ENCODE data around the gene PCYT2.

The PCYT2 gene

DNA sequence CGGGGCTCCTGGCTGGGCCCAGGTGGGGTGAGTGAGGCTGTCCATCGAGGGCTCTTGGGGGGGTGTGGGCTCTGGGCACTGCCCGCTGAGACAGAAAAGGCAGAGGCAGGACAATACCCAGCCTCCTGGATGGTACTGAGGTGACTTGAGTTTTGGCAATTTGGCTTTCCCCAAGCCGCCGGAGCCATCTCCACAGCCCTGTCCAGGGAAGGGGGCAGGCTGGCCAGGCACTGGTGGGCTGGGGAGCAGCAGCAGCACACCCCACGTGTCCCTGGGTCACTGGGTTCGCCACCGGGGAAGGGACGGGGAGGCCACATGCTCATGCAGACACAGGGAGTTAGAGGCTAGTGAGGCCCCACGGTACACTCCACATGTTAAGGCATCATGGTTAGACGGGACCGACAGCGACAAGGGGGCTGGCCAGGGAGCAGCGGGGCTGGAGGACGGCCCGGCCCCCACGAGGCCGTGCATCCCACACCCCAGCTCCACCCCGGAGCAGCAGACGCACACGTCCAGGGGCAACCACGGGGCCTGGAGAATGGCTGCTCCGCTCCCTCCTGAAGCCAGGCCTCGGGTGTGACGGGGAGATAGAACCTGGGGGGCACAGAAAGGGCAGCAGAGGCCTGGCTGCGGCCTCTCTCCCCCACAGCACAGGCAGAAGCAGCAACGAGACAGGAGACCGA is 43.1 kb downstream of the PCYT2 start (continued):
- no peak; the same call in 1 of the 2 replicates for TF ChIP-seq ZEB2 (tag by site-specific recombination; IDR thresholded peaks at IDR 0.05)
- TF ChIP-seq ZBTB7A (tag by site-specific recombination; IDR thresholded peaks at IDR 0.05; ENCODE audit: low read depth): no peak; the same call in 1 of the 2 replicates
- TF ChIP-seq ZNF335 (tag by site-specific recombination; conservative IDR thresholded peaks at IDR 0.05): 0 out of 2 replicates have a peak, but pooled peaks have one; percentile 10
- TF ChIP-seq YY1 (tag by site-specific recombination; IDR thresholded peaks at IDR 0.05): 0 out of 2 replicates have a peak, but pooled peaks have one; percentile 15
- no peak; the same call in 1 of the 2 replicates for TF ChIP-seq ZNF610 (tag by site-specific recombination; IDR thresholded peaks at IDR 0.05; ENCODE audit: borderline replicate concordance)
- no peak for TF ChIP-seq CTCF (tag by site-specific recombination; IDR thresholded peaks at IDR 0.05)
- TF ChIP-seq ZNF549 (tag by site-specific recombination; IDR thresholded peaks at IDR 0.05): no peak
- TF ChIP-seq ZNF426 (tag by site-specific recombination; IDR thresholded peaks at IDR 0.05): no peak
- TF ChIP-seq ZNF239 (tag by site-specific recombination; IDR thresholded peaks at IDR 0.05): 0 out of 2 replicates have a peak, but pooled peaks have one; percentile 39
- no peak for TF ChIP-seq ZNF184 (tag by site-specific recombination; IDR thresholded peaks at IDR 0.05)
- TF ChIP-seq ZNF639 (tag by site-specific recombination; IDR thresholded peaks at IDR 0.05): no peak
- TF ChIP-seq ZNF558 (tag by site-specific recombination; IDR thresholded peaks at IDR 0.05): no peak
- no peak for TF ChIP-seq ZNF174 (tag by site-specific recombination; IDR thresholded peaks at IDR 0.05)
- TF ChIP-seq KLF17 (tag by site-specific recombination; IDR thresholded peaks at IDR 0.05): no peak
- TF ChIP-seq ZNF175 (tag by site-specific recombination; IDR thresholded peaks at IDR 0.05): no peak
- TF ChIP-seq ZNF560 (tag by site-specific recombination; IDR thresholded peaks at IDR 0.05; ENCODE audit: borderline replicate concordance): no peak
- TF ChIP-seq ZNF266 (tag by site-specific recombination; IDR thresholded peaks at IDR 0.05; ENCODE audit: low read depth): no peak
- TF ChIP-seq ZBTB8A (tag by site-specific recombination; IDR thresholded peaks at IDR 0.05): peak; percentile 8; the same call in 1 of the 2 replicates
- no peak for TF ChIP-seq KLF7 (tag by site-specific recombination; IDR thresholded peaks at IDR 0.05; ENCODE audit: borderline replicate concordance)
- TF ChIP-seq HOXD13 (CRISPR knock-in tag; IDR thresholded peaks at IDR 0.05; ENCODE audit: borderline replicate concordance): no peak
- TF ChIP-seq ZNF202 (tag by site-specific recombination; IDR thresholded peaks at IDR 0.05; ENCODE audit: borderline replicate concordance): no peak
- TF ChIP-seq ZNF280C (tag by site-specific recombination; IDR thresholded peaks at IDR 0.05): no peak
- no peak for TF ChIP-seq ZNF311 (tag by site-specific recombination; IDR thresholded peaks at IDR 0.05; ENCODE audit: borderline replicate concordance)
- TF ChIP-seq KLF16 (tag by site-specific recombination; IDR thresholded peaks at IDR 0.05): no peak
- TF ChIP-seq ZSCAN18 (tag by site-specific recombination; IDR thresholded peaks at IDR 0.05): no peak
- TF ChIP-seq ZNF341 (tag by site-specific recombination; IDR thresholded peaks at IDR 0.05; ENCODE audit: low read depth): no peak
- no peak; the same call in 1 of the 2 replicates for TF ChIP-seq ZNF10 (tag by site-specific recombination; IDR thresholded peaks at IDR 0.05)
- TF ChIP-seq ZNF23 (tag by site-specific recombination; IDR thresholded peaks at IDR 0.05; ENCODE audit: borderline replicate concordance): no peak
- TF ChIP-seq MYNN (tag by site-specific recombination; IDR thresholded peaks at IDR 0.05; ENCODE audit: borderline replicate concordance): no peak
- TF ChIP-seq GFI1B (tag by site-specific recombination; IDR thresholded peaks at IDR 0.05): no peak
- TF ChIP-seq ZSCAN30 (tag by site-specific recombination; IDR thresholded peaks at IDR 0.05): peak; percentile 31
- no peak for TF ChIP-seq ZNF112 (tag by site-specific recombination; IDR thresholded peaks at IDR 0.05)
- no peak for TF ChIP-seq ZNF16 (tag by site-specific recombination; IDR thresholded peaks at IDR 0.05; ENCODE audit: low read depth)
- no peak for TF ChIP-seq ZFP69B (tag by site-specific recombination; IDR thresholded peaks at IDR 0.05)

Data from HEK293 (cell line).